Stimulated activated CD8-positive, alpha-beta memory T cell treated with anti-CD3 and anti-CD28 coated beads, Interleukin-2, amount 100 ng/mL, for 48 hours (primary cell): ENCODE measurements around the gene C8B.

ENCODE experiments used
- DNase-seq, 2 donors: peaks; one replicate each; pipeline ENCODE4 v3.0.0-alpha.2; 2020; ENCODE audit warnings: low read depth in 2 of 2

Gene C8B

GRCh38 chr1:56898879-56899278 is 66.9 kb downstream of the C8B start:
- no peak for DNase-seq

- no peak for DNase-seq
Observed at GRCh38 chr1:56898005-56898373, 67.8 kb downstream of the C8B start.

- DNase-seq = no peak
Observed at GRCh38 chr1:56897150-56898004, 68.4 kb downstream of the C8B start.

GRCh38 chr1:56894014-56894413 is 71.8 kb downstream of the C8B start:
- DNase-seq = no peak

- DNase-seq = no peak
Observed at GRCh38 chr1:56890229-56890628, 75.6 kb downstream of the C8B start.

GRCh38 chr1:56881417-56881816 is 84.4 kb downstream of the C8B start:
- DNase-seq = no peak

GRCh38 chr1:56880774-56881173 is 85.0 kb downstream of the C8B start:
- no peak for DNase-seq
